Stomach (tissue), 4 donors: Measurements from ENCODE around the gene MRI1.
"Not testable (repeated sequence)": the region's sequence is repeated elsewhere in the genome, so short reads cannot be mapped to it uniquely, and the experiment has no call there.

ENCODE experiments used
- CTCF ChIP-seq, 7 experiments: fragments of 450-650 bp in 4 of 7; fragments of 200-600 bp in 3 of 7; sonication (generic) in 3 of 7; IDR thresholded peaks; one replicate each; pipeline ENCODE4 v1.5.1; 2016 to 2019; ENCODE audit warnings: antibody characterized with exemption in 7 of 7, control low read depth in 2 of 7, mild to moderate bottlenecking in 1 of 7
- POLR2AphosphoS5 ChIP-seq, 3 donors: sonication (generic); formaldehyde crosslinking; IDR thresholded peaks; one replicate each; pipeline ENCODE4 v1.6.1; 2016; ENCODE audit warnings: antibody characterized with exemption in 3 of 3

DNA sequence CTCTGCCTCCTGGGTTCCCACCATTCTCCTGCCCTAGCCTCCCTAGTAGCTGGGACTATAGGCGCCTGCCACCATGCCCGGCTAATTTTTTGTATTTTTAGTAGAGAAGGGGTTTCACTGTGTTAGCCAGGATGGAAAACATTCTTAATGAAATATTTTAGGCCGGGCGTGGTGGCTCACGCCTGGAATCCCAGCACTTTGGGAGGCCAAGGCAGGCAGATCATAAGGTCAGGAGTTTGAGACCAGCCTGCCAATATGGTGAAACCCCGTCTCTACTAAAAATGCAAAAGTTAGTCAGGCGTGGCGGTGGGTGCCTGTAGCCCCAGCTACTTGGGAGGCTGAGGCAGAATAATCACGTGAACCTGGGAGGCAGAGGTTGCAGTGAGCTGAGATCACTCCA lies 29.0 kb downstream of the MRI1 start:
- TF ChIP-seq CTCF, POLR2AphosphoS5 (IDR thresholded peaks at IDR 0.05): not testable (repeated sequence)
